GM18517 (cell line): ENCODE results near the gene UAP1.

ENCODE experiments used
- ATAC-seq: cut with Tn5 transposase; IDR thresholded peaks from one replicate; pipeline ENCODE4 v1.9.1; 2021; ENCODE audit warnings: mild to moderate bottlenecking, moderate library complexity; ENCODE audit not compliant: unreplicated experiment

Gene UAP1

GRCh38 chr1:162612606-162613400 is 51.3 kb downstream of the UAP1 start:
- ATAC-seq = no peak

DNA sequence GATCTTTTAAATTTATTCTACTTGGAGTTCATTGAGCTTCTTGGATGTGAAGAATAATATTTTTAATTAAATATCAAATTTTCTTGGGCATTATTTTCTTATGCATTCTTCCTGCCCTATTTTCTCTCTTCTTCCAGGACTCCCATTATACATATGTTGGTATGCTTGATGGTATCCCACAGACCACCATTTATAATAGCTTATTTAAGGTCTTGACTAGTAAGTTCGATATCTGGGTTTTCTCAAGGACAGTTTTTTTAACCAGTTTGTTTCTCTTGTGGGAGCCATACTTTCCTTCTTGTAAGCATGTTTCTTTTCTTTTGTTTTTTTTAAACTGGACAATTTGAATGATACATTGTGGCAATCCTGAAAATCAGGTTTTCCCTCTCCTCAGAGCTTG is 55.3 kb downstream of the UAP1 start:
- ATAC-seq = no peak

- ATAC-seq = no peak
Observed at GRCh38 chr1:162617513-162617912, 56.0 kb downstream of the UAP1 start.

- ATAC-seq = no peak
Observed at GRCh38 chr1:162619076-162619475, 57.6 kb downstream of the UAP1 start.

DNA sequence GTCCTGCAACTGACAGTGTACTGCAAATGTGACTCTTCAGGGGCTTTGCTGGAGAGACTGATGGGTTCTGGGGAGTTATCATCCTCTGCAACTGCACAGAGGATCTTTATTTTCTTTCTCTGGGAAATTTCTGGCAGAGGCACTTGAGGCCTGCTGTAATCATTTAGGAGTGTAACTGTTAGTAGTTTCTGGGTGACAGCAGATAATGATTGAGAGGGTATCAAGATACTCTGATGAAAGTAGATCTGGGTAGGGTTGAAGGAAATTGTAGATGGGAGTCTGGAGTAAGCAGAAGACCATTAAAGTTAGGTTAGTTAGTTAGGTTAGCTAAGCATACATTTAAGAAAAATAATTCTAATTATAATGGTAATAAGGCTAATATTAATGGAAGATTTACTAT is 59.7 kb downstream of the UAP1 start:
- no peak for ATAC-seq

GRCh38 chr1:162625679-162626078 is 64.2 kb downstream of the UAP1 start:
- no peak for ATAC-seq

GRCh38 chr1:162626094-162626493 is 64.6 kb downstream of the UAP1 start:
- no peak for ATAC-seq

GRCh38 chr1:162626761-162627160 is 65.2 kb downstream of the UAP1 start:
- ATAC-seq = no peak

DNA sequence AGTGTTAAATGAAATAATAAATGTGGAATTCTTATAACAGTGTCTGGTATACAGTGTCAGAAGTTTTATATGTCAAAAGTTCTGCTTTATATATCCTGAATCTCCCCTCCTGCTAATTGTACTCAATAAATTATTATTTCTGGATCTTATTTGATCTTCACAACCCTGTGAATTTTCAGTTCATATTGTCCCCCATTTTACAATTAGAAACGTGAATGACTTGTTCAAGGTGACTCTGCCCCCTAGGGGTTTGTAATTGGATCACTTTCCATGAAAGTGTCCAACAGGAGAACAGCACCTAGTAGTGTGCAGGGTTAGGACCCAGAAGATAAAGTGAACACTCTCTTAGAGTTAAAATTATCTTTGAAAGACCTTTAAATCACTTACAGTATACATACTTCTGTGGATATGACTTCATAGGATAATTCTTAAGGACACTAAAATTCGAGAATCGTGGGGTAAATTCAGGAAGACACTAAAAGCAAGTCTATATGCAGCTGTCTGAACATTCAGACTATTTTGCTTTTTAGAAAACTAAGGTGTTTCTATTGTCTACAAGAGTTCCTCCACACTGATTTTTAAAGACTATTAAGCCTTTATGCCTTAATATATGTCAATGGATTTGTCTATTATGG is 66.3 kb downstream of the UAP1 start:
- no peak for ATAC-seq

DNA sequence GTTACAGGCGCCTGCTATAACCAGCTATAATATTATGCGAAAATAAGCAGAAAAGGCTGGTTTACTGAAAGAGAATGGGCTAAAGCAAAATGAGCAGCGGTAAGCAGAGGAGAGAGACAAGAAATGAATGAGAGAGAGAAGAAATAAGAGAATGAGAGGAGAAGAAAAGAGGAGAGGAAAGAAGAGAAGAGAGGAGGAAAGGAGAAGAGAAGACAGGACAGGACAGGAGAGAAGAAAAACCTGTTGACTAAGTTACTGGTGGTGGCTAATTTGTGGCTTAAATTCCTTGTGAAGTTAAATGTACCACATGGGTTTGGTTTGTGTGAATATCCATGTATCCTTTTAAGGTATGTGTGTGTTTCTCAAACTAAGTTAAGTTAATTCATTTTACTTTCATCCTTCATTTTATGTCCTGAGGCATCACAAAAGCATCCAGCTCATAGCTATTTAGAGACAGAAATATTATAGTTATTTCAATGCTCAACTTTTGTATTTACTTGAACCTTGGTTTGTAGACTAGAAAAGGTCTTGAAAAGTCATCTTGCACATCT is 67.6 kb downstream of the UAP1 start:
- no peak for ATAC-seq

DNA sequence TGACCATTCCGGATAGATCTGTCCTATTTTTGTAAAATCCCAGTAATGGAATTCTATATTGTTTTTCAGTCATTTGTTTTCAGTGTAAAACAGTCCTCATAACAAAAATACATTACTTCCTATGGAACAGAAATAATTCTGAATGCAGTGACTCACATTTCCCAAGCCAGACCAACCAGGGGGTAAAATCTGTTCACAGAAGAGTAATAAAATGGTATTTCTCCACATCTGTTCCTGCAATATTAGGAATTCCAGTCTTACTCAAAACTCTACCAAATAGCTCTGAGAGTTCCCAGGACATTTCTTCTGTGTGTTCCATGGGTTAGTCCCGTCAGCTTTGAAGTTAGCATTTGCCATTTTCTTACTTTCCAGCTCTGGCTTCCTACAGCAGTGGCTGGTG is 68.1 kb downstream of the UAP1 start:
- ATAC-seq = no peak

DNA sequence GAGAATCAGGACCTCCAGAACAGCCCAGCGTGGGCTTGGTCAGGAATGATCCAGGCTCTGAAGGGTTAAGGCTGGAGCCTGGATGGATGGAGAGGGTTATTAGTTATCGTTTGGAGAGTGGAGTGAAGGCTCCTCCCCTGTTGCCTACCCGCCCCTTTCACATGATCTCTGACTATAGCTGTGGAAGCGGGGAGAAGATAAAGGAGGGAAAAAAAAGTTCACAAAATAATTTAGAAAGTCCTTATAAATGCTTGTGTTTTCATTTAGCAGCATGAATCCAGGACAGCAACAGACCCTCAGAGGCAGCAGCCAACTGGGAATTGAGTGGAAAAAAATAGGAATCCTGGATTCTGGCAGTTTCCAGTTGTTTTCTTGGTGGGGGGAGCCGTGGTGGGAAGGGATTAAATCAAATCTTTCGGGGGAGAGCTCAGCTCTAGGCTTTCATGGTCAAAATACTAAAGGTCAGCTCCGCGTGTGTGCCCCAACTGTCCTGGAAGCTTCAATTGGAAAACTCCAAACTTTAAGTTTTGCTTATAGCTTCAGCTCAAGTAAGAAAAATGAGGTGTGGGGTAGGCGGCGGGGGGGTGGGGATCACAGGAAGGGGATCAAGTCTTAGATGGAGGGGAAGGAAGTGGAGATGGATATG is 70.1 kb downstream of the UAP1 start:
- no peak for ATAC-seq

DNA sequence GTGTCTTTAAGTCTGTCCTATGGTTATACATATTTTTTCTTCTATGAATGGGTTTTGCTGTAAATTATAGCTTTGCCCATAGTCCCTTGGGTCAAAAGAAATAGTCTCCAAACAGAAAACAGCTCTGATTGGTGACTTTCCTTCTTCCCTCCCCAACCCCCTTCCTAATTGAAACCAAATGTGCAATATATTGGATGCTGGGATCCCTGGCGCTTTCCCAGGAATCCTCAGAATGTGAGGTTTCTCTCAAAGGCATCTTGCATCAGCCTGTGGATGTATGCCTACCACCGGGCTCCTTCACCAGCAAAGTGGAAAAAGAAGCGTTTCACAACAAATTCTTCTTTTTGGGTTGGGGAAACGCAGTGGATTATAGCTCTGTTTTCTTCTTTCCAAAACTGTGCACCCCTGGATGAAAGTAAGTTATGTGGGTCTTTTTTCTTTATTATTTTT is 70.7 kb downstream of the UAP1 start, which contains the start of gene DDR2:
Gene DDR2, plus strand, starts transcription at position 248 of the 450 bp plus-strand sequence. CDS start 86,600 bp downstream, outside the sequence.
- no peak for ATAC-seq

DNA sequence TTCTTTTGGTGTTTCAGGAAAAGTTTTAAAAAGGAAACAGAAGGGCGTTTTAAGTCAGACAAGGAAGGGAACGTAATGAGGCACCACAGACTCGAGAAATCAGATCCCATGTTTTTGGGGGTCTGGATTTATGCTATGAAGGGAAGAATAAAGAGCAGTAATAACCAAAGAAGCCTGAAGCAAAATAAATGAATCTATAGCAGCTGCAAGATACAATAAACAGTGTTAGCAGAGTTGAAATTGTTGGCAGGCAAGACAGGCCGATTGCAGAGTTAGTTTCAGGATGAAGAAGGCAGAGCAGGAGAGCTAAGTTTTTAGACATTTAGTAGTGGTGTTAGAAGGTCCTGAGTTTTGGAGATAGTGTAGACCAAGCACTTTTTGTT is 71.2 kb downstream of the UAP1 start:
- no peak for ATAC-seq

DNA sequence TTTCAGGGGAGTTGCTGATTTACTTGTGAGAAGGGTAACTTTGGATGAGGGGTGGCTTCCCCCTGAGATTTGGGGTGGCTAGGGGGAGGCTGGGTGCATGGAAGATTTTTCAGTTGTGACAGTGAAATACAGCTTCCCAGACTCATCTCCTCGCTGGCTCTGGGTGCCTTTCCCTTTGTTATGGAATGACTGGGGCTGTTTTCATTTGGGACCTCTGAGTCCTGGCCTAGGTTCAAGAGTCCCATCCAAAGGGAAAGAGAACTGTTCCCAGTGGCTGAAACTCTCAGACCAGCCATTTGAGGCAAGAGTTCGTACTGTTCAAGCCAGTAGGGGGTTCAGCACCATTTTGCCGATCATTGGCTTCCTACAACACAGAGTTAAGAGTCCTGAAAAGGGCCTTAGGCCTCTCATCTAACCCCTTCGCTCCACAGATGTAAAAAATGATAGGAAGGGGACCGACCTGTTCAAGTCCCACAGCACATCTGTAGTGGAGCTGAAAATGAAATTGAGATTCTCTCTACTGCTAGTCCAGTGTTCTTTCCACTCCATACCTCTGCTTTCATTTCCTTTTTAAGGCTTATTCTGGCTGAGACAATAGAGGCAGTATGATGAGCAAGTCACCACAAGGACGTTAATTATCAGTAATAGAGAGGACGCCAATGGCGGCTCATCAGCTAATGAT is 71.7 kb downstream of the UAP1 start:
- ATAC-seq = peak; percentile 59

- ATAC-seq = no peak
Observed at GRCh38 chr1:162635418-162635817, 73.9 kb downstream of the UAP1 start.

DNA sequence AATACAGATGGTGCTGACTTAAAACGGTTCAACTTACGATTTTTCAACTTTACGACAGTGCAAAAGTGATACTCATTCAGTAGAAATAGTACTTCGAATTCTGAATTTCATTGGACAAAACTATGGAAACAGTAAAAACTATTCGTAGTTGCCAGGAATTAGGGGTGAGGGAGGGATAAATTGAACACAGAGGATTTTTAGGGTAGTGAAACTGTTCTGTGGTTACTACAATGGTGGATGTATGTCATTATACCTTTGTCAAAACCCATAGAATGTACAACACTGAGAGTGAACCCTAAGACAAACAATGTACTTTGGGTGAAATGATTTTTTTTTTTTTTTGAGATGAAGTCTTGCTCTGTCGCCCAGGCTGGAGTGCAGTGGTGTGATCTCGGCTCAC is 78.2 kb downstream of the UAP1 start:
- ATAC-seq = peak; percentile 65

GRCh38 chr1:162641114-162641513 is 79.6 kb downstream of the UAP1 start:
- no peak for ATAC-seq

DNA sequence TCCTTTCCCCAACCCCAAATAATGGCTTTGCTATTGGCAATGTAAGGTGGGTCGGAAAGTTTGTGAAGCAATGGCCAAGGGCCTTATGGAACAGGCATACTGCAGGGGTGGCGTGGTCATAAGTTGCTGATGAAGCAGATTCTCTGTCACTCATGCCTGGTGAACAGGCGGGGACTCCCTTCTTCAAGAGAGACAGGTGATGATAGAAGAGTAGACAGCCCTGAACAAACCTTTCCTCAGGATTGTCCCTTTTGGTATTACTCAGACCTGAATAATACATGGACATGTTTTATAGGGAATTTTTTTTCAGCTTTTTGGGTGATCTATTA is 83.4 kb downstream of the UAP1 start:
- ATAC-seq = no peak

DNA sequence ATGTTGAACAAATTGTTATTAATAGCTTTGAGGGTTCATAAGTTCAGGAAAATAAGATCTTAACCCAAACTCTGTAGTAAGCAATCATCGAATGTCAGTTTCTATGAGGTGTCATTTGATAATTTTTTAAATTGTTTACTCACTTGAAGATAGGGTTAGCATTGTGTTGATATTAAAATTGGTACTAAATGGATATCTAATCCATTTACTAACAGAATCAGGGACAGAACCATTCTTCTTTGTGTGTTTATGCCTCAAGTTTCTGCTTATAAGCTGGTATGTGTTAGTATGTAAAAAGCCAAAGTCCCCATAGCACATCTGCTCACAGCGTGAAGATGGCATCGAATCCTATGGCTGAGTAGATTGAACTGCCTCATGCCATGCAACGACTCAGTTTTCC is 84.1 kb downstream of the UAP1 start:
- no peak for ATAC-seq

DNA sequence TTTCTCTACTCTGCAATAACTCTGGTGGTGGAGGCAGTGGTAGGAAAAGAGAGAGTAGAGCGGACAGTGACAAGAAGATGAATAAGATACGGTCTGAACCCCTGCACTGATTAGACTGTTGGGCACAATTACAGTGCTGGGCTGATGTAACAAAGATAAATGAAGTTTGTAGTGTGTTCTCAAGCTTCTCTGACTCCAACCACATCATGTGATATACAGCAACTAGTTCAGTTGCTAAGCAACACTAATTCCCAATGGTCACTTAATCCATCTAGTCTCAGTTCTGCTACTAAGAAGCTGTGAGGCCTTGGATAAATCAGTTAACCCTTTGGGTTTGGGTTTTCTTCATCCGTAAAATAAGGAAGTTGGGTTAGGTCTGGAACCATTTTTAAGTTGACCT is 88.1 kb downstream of the UAP1 start:
- no peak for ATAC-seq
